Middle frontal gyrus (tissue), 1 donor: ENCODE results near the gene ELL3.
"Not testable (repeated sequence)": the region's sequence is repeated elsewhere in the genome, so short reads cannot be mapped to it uniquely, and the experiment has no call there.

Experiments
- DNase-seq: peaks from one replicate; pipeline ENCODE4 v3.0.0-alpha.2; 2015; ENCODE audit warnings: low spot score; ENCODE audit errors: extremely low spot score

The ELL3 gene, protein sequence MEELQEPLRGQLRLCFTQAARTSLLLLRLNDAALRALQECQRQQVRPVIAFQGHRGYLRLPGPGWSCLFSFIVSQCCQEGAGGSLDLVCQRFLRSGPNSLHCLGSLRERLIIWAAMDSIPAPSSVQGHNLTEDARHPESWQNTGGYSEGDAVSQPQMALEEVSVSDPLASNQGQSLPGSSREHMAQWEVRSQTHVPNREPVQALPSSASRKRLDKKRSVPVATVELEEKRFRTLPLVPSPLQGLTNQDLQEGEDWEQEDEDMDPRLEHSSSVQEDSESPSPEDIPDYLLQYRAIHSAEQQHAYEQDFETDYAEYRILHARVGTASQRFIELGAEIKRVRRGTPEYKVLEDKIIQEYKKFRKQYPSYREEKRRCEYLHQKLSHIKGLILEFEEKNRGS

DNA sequence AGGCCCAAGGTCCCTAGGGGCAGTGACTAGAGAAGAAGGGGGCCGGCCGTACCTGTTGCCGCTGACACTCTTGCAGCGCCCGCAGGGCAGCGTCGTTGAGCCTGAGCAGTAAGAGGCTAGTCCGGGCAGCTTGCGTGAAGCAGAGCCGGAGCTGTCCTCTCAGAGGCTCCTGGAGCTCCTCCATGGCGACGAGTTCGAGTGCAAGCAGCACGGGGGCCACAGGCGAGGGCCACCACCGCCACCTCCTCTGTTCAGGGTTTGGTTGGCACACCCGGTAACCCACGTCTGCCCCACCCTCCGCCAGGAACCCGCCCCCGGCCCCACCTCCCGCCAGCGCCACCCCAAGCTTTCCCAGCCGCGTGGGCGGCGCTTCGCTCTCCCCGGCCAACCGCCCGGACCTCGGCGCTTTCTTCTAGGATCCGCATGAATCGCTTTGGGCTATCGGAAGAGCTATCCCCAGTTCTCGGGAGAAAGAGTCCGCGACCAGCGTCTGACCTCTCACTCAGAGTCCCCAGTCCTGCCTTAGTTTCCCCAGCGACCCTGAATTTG lies at the start of gene ELL3:
Gene ELL3 (minus strand): TSS at position 249 of the 549 bp plus-strand sequence. CDS start 65 bp downstream, at position 184.
- DNase-seq = no peak

DNA sequence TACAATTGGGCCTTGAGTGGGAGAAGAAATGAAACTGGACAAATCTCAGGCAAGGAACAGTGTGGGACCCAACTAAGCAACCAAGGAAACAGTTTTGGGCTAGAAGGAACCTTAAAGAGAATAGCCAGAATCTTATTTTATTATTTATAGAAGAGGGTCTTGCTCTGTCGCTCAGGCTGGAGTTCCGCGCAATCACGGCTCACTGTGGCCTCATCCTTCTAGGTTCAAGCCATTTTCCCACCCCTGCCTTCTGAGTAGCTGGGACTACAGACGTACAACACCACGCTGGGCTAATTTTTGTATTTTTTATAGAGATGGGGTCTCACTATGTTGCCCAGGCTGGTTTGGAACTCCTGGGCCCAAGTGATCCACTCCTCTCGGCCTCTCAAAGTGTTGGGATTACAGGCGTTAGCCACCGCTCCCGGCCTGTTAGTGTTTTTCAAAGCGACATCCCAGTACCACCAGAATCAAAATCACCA lies 49.3 kb upstream of the ELL3 start:
- no peak for DNase-seq

DNA sequence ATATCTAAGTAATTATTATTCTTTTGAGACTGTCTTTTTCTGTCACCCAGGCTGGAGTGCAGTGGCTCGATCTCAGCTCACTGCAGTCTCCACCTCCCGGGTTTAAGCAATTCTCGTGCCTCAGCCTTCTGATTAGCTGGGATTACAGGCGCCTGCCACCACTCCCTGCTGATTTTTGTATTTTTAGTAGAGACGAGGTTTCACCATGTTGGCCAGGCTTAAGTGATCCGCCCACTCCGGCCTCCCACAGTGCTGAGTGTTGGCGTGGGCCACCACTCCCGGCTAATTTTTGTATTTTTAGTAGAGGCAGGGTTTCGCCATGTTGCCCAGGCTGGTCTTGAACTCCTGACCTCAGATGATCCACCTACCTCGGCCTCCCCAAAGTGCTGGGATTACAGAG lies 48.5 kb upstream of the ELL3 start:
- DNase-seq = not testable (repeated sequence)

DNA sequence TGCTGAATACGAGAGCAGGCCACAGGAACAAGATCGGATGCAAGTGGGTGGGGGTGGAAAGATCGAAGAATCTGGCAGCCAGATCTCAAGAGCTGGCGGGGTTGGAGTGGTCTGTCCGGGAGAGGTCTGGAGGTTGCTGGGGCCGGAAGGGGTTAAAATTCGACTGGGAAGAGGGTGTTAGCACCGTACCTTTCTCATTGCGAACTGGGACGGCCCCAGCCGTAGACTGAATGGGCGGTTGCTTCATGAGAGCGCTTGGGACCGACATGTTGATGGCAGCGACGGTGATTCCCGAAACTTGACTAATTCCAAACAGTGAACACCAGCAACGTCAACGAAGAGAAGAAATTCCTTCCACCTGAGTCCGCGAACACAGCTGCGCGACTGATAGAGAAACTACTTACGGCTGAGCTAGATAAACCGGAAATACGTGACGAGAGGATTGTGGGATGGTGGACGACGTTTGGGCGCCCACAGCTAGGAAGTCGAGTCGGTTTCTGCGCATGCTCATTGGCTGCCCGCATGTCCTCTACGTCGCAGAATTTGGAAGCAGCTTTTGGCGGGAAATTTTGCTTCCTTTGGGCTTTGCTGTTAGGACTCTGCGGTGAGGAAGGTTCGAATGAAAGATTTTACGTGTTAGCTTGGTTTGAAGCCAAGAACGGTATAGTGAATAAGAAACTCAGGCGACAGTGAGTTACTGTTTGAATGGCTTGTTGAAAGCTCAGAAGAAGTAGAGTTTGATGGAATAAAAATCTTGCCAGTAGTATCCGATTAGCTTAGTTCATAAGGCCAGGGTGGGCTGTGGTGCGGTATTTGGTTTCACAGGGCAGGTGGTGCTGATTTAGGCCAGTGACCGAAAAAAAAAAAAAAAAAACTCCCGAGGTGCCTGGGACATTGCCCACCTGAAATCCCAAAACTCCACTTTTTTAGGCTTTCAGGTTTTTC lies 47.8 kb upstream of the ELL3 start, which contains the start of gene MFAP1:
Gene MFAP1 (minus strand): TSS at position 389 of the 945 bp plus-strand sequence. CDS start 121 bp downstream, at position 268.
- DNase-seq = peak; percentile 93

DNA sequence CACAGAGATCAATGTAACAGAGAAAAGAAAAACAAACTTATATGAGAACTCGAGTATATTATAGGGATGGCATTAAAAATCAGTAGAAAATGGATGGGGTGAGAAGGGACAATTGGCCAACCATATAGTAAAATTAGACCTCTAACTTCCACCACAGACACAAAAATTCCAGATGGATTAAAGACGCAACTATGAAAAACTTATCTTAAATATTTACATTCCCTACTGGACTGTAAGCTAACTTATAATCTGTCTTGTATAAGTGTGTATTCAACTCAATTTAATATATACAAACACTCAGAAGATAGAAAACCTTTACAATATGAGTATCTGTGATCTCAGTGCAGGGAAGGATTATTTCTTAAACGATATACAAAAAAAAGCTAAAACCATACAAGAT lies 44.7 kb upstream of the ELL3 start:
- DNase-seq = no peak

DNA sequence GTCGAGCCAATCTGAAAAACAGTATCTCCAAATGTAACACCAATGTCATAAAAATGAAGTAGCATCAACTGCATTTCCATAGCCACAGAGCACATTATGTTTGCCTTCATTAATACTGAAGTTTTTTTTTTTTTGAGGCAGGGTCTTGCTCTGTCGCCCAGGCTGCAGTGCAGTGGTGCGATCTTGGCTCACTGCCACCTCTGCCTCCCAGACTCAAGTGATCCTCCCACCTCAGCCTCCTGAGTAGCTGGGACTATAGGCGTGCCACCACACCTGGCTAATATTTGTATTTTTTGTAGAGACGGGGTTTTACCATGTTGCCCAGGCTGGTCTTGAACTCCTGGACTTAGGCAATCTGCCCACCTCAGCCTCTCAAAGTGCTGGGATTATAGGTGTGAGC lies 38.3 kb upstream of the ELL3 start:
- not testable (repeated sequence) for DNase-seq

DNA sequence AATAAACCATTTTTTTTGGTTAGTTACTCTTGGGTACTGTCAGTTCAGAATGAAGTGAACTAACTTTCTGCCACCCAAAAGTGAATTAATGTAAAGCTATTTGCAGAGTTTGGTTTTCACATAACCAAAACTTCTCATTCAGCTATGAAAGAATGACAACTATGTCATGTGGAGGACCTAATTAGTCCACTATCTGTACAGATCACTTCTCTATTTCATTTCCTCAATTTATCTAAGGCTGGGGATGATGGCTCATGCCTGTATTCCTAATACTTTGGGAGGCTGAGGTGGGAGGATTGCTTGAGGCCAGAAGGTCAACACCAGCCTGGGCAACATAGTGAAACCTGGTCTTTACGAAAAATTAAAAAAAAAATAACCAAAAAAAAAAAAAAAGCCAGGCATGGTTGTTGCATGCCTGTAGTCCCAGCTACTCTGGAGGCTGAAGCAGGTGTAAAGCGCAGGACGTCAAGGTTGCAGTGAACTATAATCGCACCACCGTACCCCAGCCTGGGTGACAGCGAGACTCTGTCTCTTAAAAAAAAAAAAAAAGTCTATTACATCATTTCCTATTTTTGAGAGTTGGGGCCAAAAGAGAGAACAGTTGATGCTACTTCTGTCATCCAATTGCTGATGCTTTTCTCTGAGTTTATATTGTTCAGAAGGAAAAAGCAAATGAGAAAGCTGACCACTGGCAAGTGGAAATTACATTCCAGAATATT lies 32.4 kb upstream of the ELL3 start:
- DNase-seq = no peak

DNA sequence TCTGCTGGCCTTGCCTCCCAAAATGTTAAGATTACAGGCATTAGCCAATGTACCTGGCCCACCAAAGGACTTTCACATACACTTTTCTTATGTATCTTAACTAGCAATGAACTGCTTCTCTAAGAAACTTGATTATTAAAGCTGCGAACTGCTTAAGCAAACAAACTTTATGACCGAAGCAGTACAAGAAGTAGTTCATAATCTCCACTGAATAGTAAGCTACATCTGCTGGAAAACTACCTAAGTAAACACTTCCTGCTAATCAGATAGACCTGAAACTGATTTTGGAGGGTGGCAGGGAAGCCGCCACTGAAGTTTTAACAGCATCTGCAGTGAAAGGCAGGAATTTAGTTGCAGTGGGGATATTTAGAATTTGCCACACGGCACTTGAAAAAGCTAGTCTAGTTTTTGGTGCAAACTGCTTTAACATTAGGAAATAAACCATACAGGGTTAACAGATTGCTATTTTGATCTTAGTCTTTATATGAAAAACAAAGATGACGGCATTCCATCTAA lies 31.7 kb upstream of the ELL3 start:
- DNase-seq = no peak

DNA sequence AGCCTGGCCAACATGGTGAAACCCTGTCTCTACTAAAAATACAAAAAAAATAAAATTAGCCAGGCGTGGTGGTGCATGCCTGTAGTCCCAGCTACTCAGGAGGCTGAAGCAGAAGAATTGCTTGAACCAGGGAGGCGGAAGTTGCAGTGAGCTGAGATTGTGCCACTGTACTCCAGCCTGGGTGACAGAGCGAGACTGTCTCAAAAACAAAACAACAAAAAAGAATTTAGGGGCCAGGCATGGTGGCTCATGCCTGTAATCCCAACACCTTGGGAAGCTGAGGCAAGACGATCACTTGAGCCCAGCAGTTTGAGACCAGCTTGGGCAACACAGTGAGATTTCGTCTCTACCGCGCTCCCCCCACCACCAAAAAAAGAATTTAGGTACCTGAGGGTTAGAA lies 25.9 kb upstream of the ELL3 start:
- DNase-seq = not testable (repeated sequence)

DNA sequence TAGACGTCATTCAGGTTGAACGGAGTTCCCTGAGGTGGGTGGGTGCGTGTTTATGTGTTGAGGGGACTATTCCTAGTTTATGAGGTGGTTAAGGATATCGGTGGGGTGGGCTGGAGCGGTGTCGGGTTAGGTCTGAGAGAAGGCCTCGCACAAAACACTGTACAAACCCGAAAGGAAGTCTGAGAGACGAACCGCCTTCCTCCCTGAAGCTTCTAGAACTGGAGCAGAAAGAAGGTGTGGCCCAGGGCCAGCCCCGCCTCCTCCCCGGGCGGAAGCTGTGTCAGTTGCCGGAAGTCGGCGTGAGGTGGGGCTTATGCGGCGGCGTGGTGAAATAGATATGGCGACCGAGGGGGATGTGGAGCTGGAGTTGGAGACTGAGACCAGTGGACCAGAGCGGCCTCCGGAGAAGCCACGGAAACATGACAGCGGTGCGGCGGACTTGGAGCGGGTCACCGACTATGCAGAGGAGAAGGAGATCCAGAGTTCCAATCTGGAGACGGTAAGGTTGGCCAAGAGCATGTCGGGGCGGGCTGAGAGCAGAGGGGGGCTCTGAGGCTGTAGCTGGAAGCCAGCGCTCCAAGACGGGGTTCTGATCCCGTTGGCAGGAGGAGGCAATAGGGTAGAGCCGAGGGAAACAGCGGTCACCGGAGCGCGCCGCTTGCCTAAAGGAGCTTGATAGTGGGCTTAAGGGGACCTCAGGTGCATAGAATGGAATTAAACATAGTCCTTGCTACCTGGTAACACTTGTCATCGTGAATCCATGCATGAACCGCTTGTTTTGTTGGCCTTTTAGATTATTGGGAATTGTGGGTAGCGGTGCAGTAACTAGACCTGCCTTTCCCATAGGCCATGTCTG lies 23.7 kb upstream of the ELL3 start, which contains the start of gene HYPK:
Gene HYPK (plus strand): TSS at position 314 of the 856 bp plus-strand sequence. CDS start 24 bp downstream, at position 338.
- DNase-seq = peak; percentile 84

DNA sequence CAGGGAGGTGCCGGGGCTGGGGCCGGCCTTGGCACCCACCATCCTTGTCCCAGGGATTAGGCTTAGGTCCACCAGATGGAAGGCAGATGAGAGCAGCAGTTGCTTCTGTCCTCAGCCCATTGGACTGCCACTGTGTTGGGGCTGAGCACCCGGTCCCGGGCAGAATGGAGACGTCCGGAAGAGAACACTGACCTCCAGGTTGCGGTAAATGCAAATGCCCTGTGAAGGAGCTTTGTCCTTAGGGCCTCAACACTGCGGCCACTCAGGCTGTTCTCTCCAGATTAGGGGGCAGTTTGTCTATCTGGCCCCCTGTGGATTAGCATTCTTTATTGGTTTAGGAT lies 23.1 kb upstream of the ELL3 start, which contains the start of gene SERINC4:
Gene SERINC4 (minus strand): TSS at position 276 of the 341 bp plus-strand sequence. CDS start 234 bp downstream, at position 42.
- no peak for DNase-seq

DNA sequence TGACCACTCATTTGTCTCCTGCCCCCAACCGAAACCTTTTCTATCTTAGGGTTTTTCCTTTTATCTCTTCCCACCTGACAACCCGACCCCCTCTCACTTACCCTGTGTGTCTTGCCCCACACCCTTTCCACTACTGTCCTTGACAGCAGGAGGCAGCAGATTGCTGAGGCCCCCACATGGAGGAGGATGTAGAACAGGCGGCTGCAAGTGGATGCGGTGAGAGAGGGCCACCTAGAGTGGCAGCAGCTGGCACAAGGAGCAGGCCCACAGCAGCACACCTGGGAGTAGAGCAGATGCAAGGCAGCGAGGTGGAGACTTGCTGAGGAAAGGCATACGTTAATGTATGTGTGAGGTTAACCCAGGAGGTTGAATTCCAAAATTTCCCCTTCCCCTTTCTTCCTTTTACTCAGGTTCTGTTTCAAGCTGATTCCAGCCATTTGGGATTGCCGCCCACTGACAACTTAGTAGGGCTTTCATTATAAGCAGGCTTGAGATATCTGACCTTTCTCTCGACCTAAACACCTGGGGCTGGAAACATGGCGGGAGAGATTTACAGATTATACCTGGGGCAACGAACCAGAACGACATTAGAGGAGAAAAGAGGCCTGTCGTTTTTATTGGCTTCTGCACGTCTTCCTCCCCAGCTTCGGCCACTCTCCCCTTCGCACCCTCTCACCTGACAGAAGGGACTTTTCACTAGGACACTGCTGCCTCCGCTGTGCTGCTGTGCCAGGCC lies 22.6 kb upstream of the ELL3 start:
- DNase-seq = no peak

DNA sequence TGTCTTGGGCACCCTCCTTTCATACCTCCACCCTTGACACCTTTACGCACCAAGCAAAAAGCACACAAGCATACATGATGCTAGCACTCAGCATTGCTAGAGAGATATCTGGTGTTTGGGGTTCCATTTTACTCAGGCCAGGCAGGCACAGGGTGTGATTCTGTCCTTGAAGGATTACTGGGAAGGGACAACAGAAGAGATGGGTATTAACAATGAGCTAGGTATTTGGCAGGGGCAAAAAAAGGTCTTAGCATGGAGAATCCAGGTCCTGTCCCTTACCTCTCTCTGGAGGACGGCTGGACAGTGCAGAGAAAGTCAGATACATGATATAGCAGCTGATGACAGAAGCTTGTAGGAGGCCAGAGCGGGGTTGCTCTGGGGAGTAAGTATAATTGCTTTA lies 19.8 kb upstream of the ELL3 start:
- no peak for DNase-seq

DNA sequence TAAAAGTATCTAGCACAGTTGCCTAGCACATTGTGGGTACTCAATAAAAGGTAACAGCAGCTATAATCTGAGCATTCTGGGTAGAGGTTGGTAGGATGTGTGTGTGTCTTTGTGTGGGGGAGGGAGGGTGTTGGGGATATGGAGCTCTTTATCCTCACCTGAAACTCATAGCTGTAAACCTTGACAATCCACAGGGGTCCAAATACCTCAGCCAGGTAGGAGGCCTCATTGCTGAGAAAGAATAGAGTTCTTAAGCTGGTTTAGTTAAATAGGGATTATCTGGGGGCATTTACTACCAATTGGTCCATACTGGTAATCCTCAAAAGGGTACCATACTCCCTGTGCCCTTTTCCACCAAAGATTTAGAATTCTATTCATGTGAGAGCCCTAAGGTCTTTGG lies 19.2 kb upstream of the ELL3 start:
- no peak for DNase-seq

DNA sequence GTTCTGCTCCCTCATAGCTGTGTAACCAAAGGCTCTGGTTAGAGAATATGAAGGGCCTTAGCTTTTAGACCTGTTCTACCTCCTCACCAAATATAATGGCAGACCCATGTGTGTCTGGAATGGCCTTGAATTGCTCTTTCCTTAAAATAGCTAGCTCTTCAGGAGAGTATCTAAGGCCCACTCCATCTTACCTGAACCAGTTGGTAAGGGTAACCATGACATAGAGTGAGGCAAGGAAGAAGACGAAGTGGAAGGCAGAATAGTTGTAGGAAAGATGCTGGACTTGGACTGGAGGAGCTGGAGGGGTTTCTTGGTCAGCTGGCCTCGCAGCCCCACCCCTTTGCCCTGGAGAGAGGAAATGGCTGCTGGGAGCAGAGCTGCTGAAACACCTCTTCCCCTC lies 18.4 kb upstream of the ELL3 start:
- no peak for DNase-seq

DNA sequence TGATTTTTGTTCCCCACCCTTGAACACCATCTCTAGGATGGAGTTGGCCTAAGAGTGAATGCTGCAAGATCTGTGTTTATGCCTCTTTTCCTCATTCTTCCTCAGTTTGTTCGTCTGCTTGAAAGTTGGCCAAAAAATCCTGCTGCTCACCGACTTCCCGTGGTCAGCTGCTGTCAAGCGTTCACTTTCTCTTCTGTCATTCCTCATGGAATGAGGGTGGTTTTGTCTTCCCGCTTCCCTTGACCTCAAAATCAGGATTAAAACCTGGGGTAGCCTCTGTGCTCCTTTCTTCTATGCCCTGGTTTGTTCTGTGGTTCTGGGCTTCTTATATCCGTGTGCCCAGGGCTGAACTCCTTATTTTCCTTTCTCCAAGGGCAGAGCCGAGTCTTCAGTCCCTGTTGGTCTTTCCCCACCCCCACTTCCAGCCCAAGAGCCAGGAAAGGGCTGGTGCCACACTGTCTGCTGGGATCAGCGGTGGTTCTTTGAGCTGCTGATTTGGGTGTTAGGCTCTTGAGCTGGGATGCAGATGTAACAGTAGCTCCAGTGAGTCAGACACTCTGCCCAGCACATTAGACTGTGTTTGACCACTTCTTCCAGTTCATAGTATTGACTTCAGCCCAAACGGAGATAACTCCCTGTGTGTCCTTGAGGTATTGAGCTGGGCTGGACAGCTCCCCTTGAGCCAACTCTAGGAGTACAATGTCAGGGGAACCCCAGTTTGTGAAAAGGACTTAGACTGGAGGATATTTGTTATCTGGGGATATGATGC lies 17.7 kb upstream of the ELL3 start:
- DNase-seq = no peak

DNA sequence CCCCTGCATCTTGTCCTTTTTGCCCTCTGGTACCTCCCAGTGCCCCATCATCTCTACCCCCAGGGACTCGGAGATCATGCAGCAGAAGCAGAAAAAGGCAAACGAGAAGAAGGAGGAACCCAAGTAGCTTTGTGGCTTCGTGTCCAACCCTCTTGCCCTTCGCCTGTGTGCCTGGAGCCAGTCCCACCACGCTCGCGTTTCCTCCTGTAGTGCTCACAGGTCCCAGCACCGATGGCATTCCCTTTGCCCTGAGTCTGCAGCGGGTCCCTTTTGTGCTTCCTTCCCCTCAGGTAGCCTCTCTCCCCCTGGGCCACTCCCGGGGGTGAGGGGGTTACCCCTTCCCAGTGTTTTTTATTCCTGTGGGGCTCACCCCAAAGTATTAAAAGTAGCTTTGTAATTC lies 16.9 kb upstream of the ELL3 start:
- DNase-seq = no peak

DNA sequence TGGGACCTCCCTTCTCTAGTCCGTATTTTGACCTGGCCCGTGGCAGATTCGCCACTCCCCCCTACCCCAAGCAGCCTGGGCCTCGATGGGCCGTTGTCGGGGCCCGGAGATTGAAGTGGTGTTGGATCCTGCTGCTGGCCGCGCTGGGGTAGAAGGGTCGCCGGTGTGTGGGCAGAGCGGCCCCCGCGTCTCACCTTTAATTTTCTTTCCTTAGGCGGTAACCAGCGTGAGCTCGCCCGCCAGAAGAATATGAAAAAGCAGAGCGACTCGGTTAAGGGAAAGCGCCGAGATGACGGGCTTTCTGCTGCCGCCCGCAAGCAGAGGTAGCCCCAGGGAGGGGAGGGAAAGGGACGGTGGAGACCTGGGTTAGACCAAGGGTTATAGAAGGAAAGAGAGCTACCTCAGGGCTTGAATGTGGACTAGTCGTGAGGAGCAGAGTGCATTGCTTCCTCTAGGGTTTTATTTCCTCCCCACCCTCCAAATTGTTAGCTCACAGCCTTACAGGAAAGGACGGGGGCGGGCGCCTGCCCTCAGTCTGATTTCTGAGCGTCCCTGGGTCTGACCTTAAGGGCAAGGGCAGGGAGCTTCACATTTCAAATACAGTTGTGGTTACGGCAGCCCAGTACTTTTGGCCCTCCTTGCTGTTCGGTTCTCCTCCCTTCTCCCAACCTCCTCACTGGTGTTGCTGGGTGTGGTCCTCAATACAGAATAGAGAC lies 16.2 kb upstream of the ELL3 start:
- DNase-seq = no peak
